Tibial artery (tissue), 4 donors: ENCODE results near the gene SLC9A6.
"Not testable (repeated sequence)": the region's sequence is repeated elsewhere in the genome, so short reads cannot be mapped to it uniquely, and the experiment has no call there.

Experiments used
- DNase-seq, 2 donors: peaks; one replicate each; pipeline ENCODE4 v3.0.0-alpha.2; 2019
- H3K27ac ChIP-seq, 2 donors: fragments of 200-600 bp; sonication (generic) in 1 of 2; 1 replicate in 1 of 2; 2 replicates in 1 of 2; pipeline ENCODE4 v1.5.1; 2018 to 2019; ENCODE audit warnings: mild to moderate bottlenecking in 1 of 2
- H3K27me3 ChIP-seq, 2 donors: fragments of 200-600 bp; sonication (generic) in 1 of 2; one replicate each; pipeline versions ENCODE4 v1.5.1 to v1.6.0; 2016 to 2019
- H3K36me3 ChIP-seq, 3 donors: fragments of 200-600 bp; sonication (generic) in 2 of 3; one replicate each; pipeline ENCODE4 v1.5.1; 2016 to 2019; ENCODE audit warnings: mild to moderate bottlenecking in 2 of 3
- H3K4me1 ChIP-seq, 4 donors: fragments of 200-600 bp; sonication (generic) in 2 of 4; 1 replicate in 3 of 4; 2 replicates in 1 of 4; pipeline ENCODE4 v1.5.1; 2016 to 2019
- H3K4me3 ChIP-seq, 2 donors: fragments of 200-600 bp; sonication (generic) in 1 of 2; 1 replicate in 1 of 2; 2 replicates in 1 of 2; pipeline ENCODE4 v1.5.1; 2018 to 2019; ENCODE audit warnings: mild to moderate bottlenecking in 2 of 2
- H3K9me3 ChIP-seq, 3 donors: fragments of 200-600 bp; sonication (generic) in 1 of 3; one replicate each; pipeline ENCODE4 v1.5.1; 2016 to 2019
- CTCF ChIP-seq, 2 experiments: fragments of 200-600 bp in 1 of 2; fragments of 450-650 bp in 1 of 2; IDR thresholded peaks; one replicate each; pipeline ENCODE4 v1.5.1; 2017 to 2019; ENCODE audit warnings: antibody characterized with exemption in 2 of 2, mild to moderate bottlenecking in 1 of 2, moderate library complexity in 1 of 2
- intact Hi-C: fragments of 100-400 bp; cut with DNase I; formaldehyde crosslinking; loops from one replicate; pipeline ENCODE4 v1.15.0; 2023; ENCODE audit warnings: low total_unique reads

SLC9A6 gene

GRCh38 chrX:136067097-136067496, 81.9 kb downstream of the SLC9A6 start:
- no peak for TF ChIP-seq CTCF (IDR thresholded peaks at IDR 0.05)
- no peaks in the 10 kb centered on the region for H3K36me3 ChIP-seq
- intact Hi-C loops: loop anchor here (10.0 kb wide), 1 partner anchor 78 kb away; the partner anchor contains the start of gene FHL1
- peak overlapping the region; percentile 62 to 92 for H3K27ac ChIP-seq
- no peaks in the 10 kb centered on the region for H3K27me3 ChIP-seq
- DNase-seq: no peak
- H3K4me1 ChIP-seq: peaks cover 0 to 58% (median 12%) of the 10 kb centered on the region in 4 donors
- no peaks in the 10 kb centered on the region for H3K9me3 ChIP-seq
- H3K4me3 ChIP-seq: no peak overlapping the region

DNA sequence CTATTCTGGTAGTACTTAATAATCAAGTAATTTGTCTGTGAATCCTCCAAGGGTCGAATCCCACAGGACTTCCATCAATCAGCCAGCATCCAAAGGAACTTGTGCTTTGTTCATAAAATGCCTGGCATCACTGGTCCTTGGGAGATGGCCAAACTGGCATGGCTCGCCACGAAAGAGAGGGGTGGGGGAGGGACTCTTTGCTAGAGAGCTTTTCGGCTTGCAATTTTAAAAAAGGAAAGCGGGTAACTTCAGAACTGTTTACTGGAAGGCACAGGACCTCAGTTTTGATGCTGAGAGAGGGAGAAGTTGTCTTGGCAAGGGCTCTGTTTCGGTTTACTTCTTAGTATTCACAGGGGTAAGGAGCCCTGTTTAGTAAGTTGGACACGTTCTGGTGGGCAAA, 82.7 kb downstream of the SLC9A6 start:
- H3K27me3 ChIP-seq: no peaks in the 10 kb centered on the region
- TF ChIP-seq CTCF (IDR thresholded peaks at IDR 0.05): no peak
- peaks cover 0 to 50% (median 12%) of the 10 kb centered on the region in 4 donors for H3K4me1 ChIP-seq
- intact Hi-C loops: loop anchor here (10.0 kb wide), 1 partner anchor 77 kb away; the partner anchor contains the start of gene FHL1
- DNase-seq: peak in 1 of 2 donors; percentile 79
- H3K36me3 ChIP-seq: no peaks in the 10 kb centered on the region
- H3K27ac ChIP-seq: peak overlapping the region; percentile 62 to 92
- no peak overlapping the region for H3K4me3 ChIP-seq
- H3K9me3 ChIP-seq: no peaks in the 10 kb centered on the region

DNA sequence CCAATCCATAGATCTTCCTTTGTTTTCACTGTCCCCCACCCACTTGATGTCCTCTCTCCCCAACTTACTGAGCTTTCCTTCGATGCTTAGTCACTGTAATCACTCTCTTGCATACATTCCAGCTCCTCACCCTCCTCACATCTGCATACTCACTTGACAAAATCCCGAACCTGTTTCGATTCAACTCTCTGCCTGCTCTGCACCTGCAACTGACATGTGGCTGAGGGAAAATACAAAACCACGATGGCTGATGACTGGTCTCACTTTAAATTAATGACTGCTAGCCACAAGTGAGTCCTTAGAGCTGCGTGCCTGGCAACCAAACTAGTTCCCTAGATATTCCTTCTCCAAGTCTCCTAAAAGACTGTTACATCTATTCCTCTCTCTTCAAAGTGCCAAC, 91.7 kb downstream of the SLC9A6 start:
- H3K27ac ChIP-seq: no peak overlapping the region
- no peaks in the 10 kb centered on the region for H3K27me3 ChIP-seq
- no peak for DNase-seq
- H3K4me3 ChIP-seq: no peak overlapping the region
- no peaks in the 10 kb centered on the region for H3K4me1 ChIP-seq
- intact Hi-C loops: no loop called here
- H3K36me3 ChIP-seq: no peaks in the 10 kb centered on the region
- H3K9me3 ChIP-seq: no peaks in the 10 kb centered on the region
- no peak for TF ChIP-seq CTCF (IDR thresholded peaks at IDR 0.05)

- no peak for DNase-seq
- Histone ChIP-seq H3K4me3 (no peak overlapping the region), H3K36me3 (no peaks in the 10 kb centered on the region), H3K27ac (no peak overlapping the region), H3K27me3 (no peaks in the 10 kb centered on the region), H3K4me1 (no peaks in the 10 kb centered on the region), H3K9me3 (no peaks in the 10 kb centered on the region)
- no peak for TF ChIP-seq CTCF (IDR thresholded peaks at IDR 0.05)
- intact Hi-C loops: no loop called here
Observed at GRCh38 chrX:136080766-136081165, 95.5 kb downstream of the SLC9A6 start.

GRCh38 chrX:136086521-136086920, 101.3 kb downstream of the SLC9A6 start:
- H3K36me3 ChIP-seq: no peaks in the 10 kb centered on the region

DNA sequence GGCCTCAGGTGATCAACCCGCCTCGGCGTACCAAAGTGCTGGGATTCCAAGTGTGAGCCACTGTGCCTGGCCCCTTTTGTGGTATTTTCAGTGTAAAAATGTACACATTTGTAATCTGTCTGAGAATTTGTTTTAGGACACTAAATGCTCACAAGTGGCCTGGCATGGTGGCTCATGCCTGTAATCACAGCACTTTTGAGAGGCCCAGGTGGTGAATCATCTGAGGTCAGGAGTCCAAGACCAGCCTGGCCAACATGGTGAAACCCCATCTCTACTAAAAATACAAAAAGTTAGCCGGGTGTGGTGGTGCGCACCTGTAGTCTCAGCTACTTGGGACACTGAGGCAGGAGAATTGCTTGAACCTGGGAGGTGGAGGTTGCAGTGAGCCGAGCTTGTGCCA, 106.7 kb downstream of the SLC9A6 start:
- H3K4me1 ChIP-seq, H3K36me3 ChIP-seq, DNase-seq, H3K27ac ChIP-seq, H3K9me3 ChIP-seq, H3K27me3 ChIP-seq, H3K4me3 ChIP-seq, intact Hi-C loops: not testable (repeated sequence)

More at GRCh38 chrX:136086521-136086920, 101.3 kb downstream of the SLC9A6 start:
- Histone ChIP-seq H3K4me1 (no peaks in the 10 kb centered on the region), H3K27me3 (no peaks in the 10 kb centered on the region), H3K9me3 (no peaks in the 10 kb centered on the region), H3K27ac (no peak overlapping the region), H3K4me3 (no peak overlapping the region)
- intact Hi-C loops: no loop called here
- DNase-seq: no peak
- no peak for TF ChIP-seq CTCF (IDR thresholded peaks at IDR 0.05)
